Measurements from ENCODE around the gene ARSJ.
"Not testable (repeated sequence)": the region's sequence is repeated elsewhere in the genome, so short reads cannot be mapped to it uniquely, and the experiment has no call there.

ARSJ gene

DNA sequence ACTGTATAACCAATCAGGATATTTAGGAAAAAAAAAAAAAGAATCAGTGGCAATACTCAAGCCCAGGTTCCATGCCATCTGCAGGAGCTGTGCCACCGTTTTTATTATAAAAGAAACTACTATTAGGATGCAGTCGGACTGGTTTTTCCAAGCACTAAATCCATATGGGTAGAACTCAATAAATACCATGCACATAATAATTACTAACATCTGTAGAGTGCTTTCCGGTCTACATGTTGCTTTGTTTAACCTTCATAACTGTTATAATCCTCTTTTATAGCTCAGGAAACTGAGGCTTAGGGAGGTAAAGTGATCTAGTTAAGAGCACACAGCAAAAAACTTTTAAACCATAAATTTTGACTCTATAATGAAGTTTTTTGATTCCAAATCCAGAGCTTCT, 24.0 kb downstream of the ARSJ start:
- DNase-seq: no peak

DNA sequence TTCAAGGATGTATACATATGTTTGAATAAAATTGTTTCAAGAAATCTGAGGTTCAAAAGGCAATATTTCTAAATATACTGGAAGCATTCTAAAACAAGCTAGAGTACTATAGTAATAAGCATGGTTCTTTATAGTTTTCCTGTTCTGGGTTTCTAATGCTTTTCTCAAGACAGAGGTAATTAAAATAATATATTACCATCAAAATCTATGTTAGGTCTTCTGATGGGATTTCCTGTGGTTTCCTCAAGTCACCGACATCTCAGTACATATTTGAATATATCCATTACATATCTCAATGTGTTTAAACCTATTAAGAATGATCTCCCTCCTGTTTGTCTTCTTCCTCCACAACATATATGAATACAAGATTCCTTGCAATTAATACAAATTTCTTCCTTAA, 25.6 kb downstream of the ARSJ start:
- no peak for DNase-seq

DNA sequence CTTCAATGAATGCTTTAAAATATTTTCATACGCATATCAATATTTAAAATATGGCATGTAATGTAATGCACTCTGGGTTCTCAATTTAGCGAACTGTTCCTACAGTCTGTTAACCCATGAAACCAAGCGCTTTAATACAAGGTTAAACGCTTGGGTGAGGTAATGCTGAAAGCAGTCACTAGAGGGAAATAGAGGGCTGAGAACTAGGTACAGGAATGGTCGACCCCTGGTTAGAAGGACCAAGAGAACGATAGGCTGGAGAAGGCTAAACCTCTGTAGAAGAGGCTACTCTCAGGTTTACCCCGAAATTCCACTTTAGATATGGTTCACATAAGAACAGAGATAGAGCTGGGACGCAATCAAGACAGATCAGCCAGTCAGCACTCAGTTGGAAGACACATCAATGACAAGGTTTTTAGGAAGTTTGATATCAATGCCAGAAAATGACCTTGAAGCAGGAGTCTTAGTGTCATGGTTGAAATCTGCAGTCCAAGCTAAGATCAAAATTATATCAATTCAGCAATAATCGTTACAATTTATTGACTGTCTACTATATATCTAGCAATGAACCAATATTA, 26.9 kb downstream of the ARSJ start:
- no peak for DNase-seq

DNA sequence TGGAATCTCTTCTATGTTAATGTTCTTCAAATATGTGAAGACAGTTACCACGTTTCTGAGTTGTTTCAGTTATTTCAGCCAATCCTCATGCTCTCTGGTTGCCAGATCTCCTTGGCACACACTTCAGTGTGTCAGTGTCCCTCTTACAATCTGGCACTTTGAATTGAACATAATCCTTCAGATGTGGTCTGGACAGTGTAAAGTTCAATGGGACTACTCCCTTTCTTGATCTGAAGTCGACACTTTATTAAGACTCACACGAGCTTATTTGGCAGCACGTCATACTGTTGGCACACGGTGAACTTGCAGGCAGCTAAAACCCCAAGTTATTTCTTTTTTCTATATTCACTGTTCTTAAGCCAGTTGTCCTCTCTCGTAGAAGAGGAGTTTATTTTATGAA, 28.2 kb downstream of the ARSJ start:
- no peak for DNase-seq

DNA sequence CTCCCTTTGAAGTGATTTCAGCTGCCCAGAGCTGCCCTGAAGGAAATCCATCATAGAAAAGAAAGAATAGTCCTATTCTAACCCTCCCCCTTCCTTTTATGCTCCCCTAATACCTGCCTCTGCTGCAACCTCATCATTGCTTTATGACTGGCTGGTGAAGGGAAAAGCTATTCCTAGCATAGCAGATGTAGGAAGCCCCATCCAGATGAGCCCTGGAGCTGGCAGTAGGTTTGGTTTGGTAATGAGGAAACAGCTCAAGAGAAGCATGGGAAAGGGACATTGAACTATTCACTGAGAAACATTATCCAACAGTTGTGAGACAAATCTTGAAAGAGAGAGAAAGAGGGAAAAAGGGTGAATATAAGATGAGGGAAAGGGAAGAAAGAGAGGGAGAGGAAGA, 29.2 kb downstream of the ARSJ start:
- DNase-seq: no peak

DNA sequence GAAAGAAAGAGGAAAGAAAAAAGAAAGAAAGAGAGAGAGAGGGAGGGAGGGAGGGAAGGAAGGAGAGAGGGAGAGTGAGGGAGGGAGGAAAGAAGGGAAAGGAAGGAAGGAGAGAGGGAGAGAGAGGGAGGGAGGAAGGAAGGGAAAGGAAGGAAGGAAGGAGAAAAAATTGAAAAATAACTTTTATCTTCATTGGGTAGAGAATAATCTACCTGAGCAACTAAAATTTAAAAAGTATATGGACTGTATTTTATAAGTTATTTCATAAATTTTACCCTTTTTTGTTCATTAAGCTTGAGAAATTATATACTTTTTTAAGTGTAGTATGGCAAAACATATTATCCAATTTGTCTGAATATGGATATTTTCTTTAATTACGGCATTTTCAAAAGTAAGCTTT, 32.0 kb downstream of the ARSJ start:
- DNase-seq: no peak

DNA sequence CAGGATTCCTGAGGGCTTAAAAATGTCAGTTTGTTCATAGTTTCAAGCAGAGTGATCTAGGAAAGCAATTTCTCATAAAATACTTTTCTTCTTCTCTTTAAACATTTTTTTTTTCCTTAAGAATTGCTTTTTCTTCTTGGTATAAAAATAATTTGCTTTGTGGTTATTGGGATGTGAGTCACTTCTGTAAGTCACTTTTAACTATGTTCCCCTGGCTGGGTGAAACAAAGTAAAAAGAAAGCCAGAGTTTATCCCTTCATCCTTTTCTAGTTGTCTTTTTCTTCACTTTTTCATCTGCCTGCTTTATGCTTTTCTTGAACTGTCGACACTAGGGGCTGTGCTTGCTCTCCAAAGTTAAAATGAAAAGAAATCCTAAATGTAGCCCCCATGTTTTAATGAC, 33.5 kb downstream of the ARSJ start:
- DNase-seq: no peak

DNA sequence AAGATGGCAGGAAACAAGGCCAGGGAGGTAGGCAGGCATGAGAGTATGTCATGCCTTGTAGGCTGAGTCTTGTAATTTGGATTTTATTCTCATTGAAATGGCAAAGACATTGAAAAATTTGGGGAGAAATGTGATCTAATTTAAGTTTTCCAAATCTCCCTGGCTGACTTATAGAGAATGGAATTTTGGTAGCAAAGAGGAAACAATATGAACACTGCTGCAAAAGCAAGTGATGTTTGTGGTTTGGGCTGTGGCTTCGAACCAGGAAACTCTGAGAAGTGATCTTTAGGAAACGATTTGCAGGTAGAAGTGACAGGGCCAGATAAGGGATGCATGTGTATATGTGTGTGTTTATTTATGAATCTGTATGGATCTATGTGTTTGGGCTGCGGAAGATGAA, 35.6 kb downstream of the ARSJ start:
- DNase-seq: no peak

DNA sequence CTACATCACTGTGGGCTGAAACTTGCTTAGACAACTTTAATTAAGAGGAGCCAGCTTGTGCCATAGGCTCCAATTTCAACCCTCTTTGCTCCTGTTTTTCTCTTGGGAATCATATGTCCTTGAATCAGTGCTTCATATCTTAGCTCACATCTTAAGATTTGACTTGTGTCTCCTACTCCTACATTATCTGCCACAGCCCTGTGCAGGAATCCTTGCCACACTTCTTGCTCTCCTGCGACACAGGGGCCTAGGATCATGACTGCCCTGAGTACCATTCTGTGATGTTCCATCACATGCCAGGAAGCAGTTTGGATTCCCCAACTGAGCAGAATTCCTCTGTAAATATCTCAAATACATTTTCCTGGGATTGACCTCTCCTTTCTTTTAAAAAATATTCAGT, 36.4 kb downstream of the ARSJ start:
- DNase-seq: no peak

DNA sequence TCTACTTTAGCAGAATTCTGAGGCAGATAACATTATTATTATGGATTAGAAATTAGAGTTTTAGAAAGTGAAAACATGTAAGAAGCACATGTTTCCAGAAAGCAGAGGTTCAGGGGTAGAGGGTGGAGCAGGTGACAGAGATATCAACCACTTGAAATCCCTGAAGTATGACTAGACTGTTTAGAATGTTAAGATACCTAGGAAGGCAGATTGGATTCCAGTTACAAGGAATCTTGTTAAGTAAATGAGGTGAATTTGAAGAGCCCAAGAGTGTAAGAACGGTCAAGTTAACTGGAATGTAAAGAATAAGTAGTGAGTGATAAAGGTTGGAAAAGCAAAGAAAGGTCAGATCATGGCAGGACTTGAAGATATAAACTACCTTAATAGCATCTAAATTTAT, 37.6 kb downstream of the ARSJ start:
- DNase-seq: no peak

DNA sequence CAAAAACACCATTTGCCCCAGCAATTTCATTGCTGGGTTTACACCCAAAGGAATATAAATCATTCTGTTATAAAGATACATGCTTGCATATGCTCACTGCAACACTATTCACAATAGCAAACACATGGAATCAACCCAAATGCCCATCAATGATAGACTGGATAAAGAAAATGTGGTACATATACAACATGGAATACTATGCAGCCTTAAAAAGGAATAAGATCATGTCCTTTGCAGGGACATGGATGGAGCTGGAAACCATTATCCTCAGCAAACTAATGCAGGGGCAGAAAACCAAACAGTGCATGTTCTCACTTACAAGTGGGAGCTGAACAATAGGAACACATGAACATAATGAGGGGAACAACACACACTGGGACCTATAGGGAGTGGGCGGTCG, 39.3 kb downstream of the ARSJ start:
- not testable (repeated sequence) for DNase-seq

DNA sequence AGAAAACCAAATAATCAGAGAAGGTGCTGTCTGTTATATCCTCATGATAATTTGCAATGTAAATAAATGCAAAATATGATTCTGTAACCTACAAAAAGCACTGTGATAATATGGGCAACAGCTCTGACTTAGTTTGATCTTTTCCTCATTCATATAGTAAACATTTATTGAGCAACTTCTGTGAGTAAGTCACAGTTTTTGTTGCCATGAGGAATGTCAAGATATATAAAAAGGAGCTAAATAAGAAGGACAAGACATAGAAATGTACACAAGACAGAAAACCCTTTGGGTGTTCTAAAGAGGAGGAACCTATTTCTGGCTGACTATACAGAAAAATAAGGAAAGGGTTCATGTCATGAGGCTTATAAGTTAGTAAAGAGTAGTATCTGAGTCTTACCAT, 44.3 kb downstream of the ARSJ start:
- no peak for DNase-seq

DNA sequence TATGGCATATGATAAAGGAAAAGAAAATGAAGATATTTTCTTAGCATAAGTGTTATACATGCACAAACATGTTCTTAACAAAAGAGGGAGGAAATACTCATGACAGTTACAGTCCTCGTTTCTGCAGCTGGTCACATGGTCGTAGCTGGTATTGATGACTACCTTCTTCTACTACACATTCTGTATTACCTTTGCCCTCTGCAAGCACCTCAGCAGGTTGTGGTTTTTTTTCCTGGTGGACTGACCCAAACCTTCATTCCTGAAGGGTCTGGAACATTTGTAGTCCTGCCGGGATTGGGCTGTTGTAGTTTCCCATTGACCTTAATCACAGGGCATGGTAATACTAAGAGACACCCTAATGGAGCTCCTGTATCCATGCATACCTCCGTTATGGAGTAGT, 54.7 kb downstream of the ARSJ start:
- not testable (repeated sequence) for DNase-seq

DNA sequence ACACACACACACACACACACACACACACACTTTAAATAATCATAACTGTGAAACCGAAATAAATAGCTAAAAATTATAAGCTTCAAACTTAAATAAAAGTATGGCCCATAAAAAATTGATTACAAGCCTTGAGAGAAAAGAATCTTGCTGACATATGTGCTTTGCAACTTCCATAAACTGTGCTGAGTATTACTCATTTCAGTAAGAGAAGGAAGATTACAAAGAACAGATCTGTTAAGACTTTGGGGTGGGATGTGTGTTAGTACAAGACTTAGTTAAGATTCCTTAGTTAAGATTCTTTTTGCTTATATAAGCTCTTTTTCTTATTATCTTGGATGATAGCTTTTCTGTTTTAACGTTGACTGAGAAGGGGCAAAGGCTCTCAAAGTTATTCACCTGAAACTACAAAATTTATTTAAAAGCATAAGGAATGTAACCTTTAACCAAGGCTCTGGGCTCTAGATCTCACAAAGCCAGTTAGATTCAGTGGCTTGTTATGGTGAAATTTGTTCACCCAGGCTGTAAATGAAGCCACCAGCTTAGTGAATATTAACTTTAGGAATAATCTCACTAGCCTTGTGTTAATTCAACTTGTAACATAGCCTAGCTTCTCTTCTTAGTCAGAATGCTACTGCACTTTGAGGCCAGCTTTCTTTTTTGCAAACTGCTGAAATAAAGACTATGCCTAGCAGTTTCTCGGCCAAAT, 58.2 kb downstream of the ARSJ start:
- no peak for DNase-seq

DNA sequence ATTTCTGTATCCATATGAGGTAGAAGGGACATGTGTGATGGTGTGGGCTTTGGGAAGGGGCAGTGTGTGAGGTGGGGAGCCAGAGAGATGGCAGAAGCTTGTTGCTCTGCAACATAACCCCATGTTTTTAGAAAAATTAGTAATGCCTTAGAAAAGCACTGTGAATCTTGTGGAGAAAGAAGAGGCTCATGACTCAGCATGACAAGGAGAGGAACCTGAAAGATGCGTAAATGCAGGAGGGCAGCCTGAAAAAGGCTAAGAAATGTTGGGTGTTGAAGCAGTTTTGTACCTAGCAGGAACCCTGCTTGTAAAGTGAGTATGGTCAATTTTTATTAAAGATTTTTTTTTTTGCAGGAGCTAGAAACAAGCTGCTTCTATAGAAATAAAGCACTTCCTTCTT, 59.8 kb downstream of the ARSJ start:
- no peak for DNase-seq

DNA sequence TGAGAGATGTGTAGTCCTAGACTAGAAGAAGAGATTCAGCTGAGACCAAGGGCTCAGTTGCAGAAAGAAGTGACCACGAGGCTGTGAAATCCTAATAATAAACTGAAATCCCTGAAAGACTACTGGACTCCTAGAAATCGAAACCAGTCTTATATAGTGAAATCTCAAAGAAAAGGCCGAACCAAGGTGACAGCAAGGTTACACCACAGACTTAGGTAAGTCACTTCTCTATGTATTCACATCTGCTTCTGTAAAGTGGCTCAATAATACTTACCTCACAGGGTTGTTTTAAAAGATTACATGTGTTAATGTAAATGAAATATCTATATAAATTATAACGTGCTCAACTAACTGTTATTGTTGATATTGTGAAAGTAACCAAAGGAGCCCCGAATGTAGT, 60.3 kb downstream of the ARSJ start:
- no peak for DNase-seq

DNA sequence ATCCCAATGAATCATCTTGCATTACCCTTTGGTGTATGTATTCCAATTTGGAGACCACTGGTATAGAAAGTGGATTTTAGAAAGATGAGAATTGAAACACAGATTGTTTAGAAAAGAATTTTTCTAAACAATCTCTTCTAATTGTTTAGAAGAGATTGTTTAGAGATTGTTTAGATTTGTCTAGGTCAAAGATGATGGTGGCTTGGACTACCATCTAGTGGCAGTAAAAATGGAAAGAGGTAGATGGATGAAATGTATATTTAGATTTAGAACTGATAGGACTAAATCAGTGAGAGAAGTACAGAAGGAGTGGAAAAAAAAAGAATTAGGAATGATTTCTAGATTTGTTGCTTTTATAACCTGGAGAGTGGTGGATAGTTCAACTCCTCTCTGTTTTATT, 70.6 kb downstream of the ARSJ start:
- DNase-seq: no peak

DNA sequence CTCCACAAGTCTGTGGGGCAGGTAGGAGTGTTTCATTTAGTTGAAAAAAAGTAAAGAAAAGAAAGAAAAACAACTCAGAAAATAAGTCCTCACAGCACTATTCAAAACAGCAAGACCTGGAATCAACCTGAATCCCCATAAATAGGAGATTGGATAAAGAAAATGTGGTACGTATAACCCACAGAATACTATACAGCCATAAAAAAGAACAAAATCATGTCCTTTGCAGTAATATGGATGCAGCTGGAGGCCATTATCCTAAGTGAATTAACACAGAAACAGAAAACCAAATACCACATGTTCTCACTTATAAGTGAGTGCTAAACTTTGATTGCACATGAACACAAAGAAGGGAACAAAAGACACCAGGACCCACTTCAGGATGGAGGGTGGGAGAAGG, 71.9 kb downstream of the ARSJ start:
- no peak for DNase-seq

DNA sequence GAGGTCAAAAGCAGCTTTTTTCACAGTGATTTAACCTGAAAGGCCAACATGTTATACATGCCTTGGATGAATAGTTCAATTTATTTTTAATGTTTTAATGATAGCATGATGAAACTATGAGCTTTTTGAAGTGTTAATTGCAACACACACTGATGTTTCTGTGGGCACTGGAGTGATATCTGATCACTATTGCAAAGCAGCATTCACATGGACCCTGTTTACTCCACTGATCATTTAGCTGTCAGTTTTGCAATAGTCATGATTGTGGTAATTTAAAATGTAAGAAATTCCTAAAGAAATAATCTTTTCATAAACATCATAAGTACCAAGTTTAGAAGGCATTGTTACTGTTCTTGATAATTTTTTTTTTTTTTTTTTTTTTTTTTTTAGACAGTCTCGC, 74.1 kb downstream of the ARSJ start:
- no peak for DNase-seq

DNA sequence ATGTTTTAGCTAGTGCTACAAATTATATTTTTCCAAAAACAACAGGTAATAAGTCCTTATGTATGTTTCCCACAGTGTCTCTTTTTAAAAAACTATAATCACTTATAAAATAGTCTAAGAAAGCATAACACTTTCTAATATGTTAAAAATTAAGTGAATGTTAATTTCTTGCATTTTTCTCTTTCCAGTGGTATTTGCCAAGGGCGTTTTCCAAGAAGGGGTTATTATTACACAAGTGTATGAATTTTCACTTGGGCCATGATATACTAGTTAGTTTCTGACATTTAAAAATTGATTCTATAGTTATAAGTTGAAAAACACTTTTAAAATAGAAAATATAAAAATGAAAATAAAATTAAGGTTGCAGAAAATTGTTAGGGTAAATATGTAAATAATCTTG, 74.6 kb downstream of the ARSJ start:
- DNase-seq: no peak

DNA sequence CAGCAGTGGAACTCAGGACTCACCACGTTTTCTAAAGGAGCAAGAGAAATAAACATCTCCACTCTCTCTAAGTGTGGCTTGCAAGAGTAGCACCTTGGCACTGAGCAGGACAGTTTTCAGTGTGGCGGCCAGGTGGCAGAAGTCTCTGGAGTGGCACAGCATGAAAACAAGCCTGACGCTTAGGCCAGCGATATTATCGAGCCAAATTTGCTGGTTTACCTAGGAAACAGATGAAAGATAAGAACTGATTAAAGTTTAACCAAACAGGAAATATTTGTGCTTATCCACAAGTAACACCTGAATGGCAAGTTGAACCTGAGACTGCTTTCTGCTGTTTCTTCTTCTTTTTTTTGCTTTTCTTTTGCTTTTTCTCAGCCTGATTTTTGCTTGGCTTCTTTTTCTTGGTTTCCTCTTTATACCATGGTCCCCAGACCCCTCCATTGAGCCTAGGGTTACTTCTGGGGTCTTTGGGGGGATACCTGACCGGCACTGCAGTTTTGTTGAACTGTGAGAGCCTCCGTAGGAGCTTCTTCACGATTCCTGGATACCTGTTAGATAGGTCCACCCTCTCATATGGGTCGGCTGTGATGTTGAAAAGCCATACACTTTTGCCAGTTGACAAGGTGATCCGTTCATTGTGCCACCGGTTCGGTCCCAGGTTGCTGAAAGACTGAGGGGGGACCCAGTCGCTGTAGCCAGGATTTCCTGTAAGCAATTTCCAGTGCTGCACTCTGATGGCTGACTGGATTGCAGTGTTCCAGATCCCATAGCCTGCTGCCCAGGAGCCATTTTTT, 77.3 kb downstream of the ARSJ start:
- DNase-seq: no peak

DNA sequence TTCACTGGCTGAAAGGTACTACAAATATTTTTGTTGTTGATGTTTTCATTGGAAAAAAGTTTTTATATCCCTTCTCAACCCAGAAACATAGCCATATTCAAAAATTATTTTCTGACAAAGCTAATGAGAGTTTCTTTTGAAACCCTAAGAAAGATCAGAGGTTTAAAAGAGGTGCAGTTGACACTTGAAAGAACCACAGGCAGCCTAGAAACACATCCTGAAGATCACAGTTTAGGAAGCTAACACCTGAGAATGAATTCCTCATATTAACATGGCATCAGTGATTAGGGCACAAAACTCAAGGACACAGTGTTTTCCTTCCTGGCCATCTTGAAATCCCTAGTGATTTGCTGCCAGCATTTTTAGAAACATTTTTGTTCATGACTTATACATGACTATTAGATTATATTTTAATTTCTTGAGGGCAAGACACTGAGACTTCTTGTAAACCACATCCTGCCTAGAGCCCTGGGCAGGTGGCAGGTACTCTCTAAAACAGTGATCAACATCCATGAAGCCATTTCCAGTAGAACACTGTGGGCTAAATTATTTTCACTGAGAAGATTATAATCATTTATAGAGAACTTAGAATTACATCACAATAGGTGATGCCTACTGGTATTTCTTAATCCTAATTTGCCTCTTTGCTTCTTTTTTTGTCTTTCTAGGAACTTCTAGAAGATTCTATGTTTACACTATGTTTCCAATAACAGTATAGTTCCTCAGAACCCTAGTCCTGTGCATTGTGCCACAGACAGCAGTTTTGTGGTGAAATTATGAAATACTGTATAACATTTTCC, 80.0 kb downstream of the ARSJ start:
- DNase-seq: no peak

DNA sequence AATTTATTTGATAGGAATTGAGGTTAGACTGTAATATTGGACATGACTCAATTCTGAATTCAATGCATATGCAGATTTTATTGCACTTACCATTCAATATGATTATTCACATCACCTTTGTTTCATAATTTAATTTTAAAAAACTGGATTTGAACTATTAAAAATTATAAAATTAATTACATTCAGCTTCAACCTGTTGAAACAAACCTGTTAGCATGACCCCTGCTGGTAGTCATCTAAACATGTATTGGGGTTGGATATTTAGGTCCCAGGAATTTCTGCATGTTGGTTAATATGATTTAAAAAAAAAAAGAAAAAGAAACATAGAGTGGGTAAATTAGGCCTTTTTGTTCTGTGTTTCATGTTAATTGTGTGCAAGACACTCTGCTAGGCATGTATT, 85.9 kb downstream of the ARSJ start:
- DNase-seq: no peak

DNA sequence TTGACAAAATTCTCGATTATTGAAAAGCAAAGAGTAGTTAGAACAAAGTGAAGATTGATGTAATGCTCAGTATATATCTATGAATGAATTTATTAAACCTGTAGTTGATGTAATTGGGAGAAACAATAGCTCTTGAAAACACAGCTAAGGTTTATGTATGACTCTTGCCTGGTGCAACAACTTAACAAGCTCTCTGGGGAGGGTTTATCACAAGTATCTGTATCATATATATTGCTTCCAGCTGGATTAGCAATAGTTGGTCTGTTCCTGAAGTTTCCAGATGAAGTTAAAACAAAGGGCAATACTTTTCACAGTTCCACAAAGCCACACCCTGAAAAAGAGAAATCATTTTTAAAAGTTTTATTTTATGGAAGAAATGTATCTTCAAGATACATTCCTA, 91.4 kb downstream of the ARSJ start:
- DNase-seq: no peak

Data from activated CD4-positive, CD25-positive, alpha-beta regulatory T cell treated with anti-CD3 and anti-CD28 coated beads, Interleukin-2, amount 50 U/mL, for 72 hours (primary cell).